GM23338 (cell line): ENCODE data around the gene C2. TPM values are rescaled to one million over a fixed set of nuclear protein-coding genes. Genes with fewer than 3 reads are reported as not detected.

Source experiments
- ATAC-seq: fragments of 200-7000 bp; cut with Tn5 transposase; 3 replicates; pipeline ENCODE4 v1.9.1; 2020
- DNase-seq: peaks from one replicate; pipeline ENCODE4 v3.0.0-alpha.2; 2015; ENCODE audit warnings: low spot score
- H2AFZ ChIP-seq: fragments of 200-600 bp; sonication (generic); 2 replicates; pipeline ENCODE4 v1.8.0; 2016; ENCODE audit warnings: antibody characterized with exemption, mild to moderate bottlenecking, moderate library complexity
- H3F3A ChIP-seq: fragments of 200-600 bp; sonication (generic); replicated peaks from 2 replicates; pipeline ENCODE4 v1.8.0; 2017; ENCODE audit warnings: antibody characterized with exemption, mixed run types, low read depth
- H3K27ac ChIP-seq: fragments of 200-600 bp; sonication (generic); 2 replicates; pipeline ENCODE4 v1.6.1; 2016; ENCODE audit warnings: low read depth
- H3K27me3 ChIP-seq: fragments of 200-600 bp; sonication (generic); 2 replicates; pipeline ENCODE4 v1.8.0; 2016; ENCODE audit warnings: mild to moderate bottlenecking, mixed run types, moderate library complexity; ENCODE audit not compliant: insufficient read depth
- H3K36me3 ChIP-seq: fragments of 200-600 bp; sonication (generic); 2 replicates; pipeline ENCODE4 v1.8.0; 2016; ENCODE audit warnings: mild to moderate bottlenecking; ENCODE audit not compliant: insufficient read depth
- H3K4me1 ChIP-seq: fragments of 200-600 bp; sonication (generic); 2 replicates; pipeline ENCODE4 v1.8.0; 2016; ENCODE audit warnings: mild to moderate bottlenecking, moderate library complexity; ENCODE audit not compliant: insufficient read depth
- H3K4me2 ChIP-seq: fragments of 200-600 bp; sonication (generic); 2 replicates; pipeline ENCODE4 v1.7.1; 2017; ENCODE audit warnings: mixed run types
- H3K4me3 ChIP-seq: fragments of 200-600 bp; sonication (generic); 2 replicates; pipeline ENCODE4 v1.6.1; 2016; ENCODE audit warnings: mixed run types
- H3K79me2 ChIP-seq: fragments of 200-600 bp; sonication (generic); replicated peaks from 2 replicates; pipeline ENCODE4 v1.8.0; 2017; ENCODE audit warnings: mild to moderate bottlenecking; ENCODE audit not compliant: insufficient read depth
- H3K9me2 ChIP-seq: fragments of 200-600 bp; sonication (generic); 2 replicates; pipeline ENCODE4 v1.8.0; 2017; ENCODE audit not compliant: insufficient read depth
- H4K20me1 ChIP-seq: fragments of 200-600 bp; sonication (generic); replicated peaks from 2 replicates; pipeline ENCODE4 v1.8.0; 2017; ENCODE audit warnings: mild to moderate bottlenecking; ENCODE audit not compliant: insufficient read depth
- H3K27ac Mint-ChIP-seq: 2 replicates; pipeline ENCODE4 v1.8.0; 2020; ENCODE audit warnings: inconsistent platforms, mild to moderate bottlenecking, moderate library complexity, mixed read lengths
- H3K27me3 Mint-ChIP-seq: 3 replicates; pipeline ENCODE4 v1.8.0; 2022; ENCODE audit warnings: low read depth, mild to moderate bottlenecking, moderate library complexity, mixed read lengths, inconsistent platforms; ENCODE audit not compliant: insufficient read depth, poor library complexity
- H3K36me3 Mint-ChIP-seq: 3 replicates; pipeline ENCODE4 v1.8.0; 2021; ENCODE audit warnings: low read depth, mild to moderate bottlenecking, inconsistent platforms, moderate library complexity, mixed read lengths
- H3K4me1 Mint-ChIP-seq: 3 replicates; pipeline ENCODE4 v1.8.0; 2020; ENCODE audit warnings: mild to moderate bottlenecking, inconsistent platforms, mixed read lengths
- H3K4me3 Mint-ChIP-seq: 3 replicates; pipeline ENCODE4 v1.8.0; 2021; ENCODE audit warnings: moderate library complexity, mild to moderate bottlenecking, inconsistent platforms, mixed read lengths
- H3K9me3 Mint-ChIP-seq: 3 replicates; pipeline ENCODE4 v1.8.0; 2020; ENCODE audit warnings: moderate library complexity, mild to moderate bottlenecking, inconsistent platforms, mixed read lengths
- CREB1 ChIP-seq: fragments of 250-450 bp; sonication (Bioruptor Pico); IDR thresholded peaks from 2 replicates; pipeline ENCODE4 v1.5.0; 2020; ENCODE audit warnings: low read depth, mild to moderate bottlenecking, moderate library complexity
- CTCF ChIP-seq, 2 experiments: fragments of 200-600 bp in 1 of 2; sonication (generic) in 1 of 2; conservative IDR thresholded peaks; 2 replicates each; pipeline versions ENCODE4 v1.5.1 to v1.6.1; 2016 to 2017; ENCODE audit warnings: antibody characterized with exemption in 2 of 2, low read depth in 2 of 2, mild to moderate bottlenecking in 2 of 2, moderate library complexity in 1 of 2
- ETS1 ChIP-seq: IDR thresholded peaks from 2 replicates; pipeline ENCODE4 v1.6.1; 2016; ENCODE audit warnings: antibody characterized with exemption
- EZH2 ChIP-seq: fragments of 200-600 bp; sonication (generic); IDR thresholded peaks from one replicate; pipeline ENCODE4 v1.8.0; 2017; ENCODE audit warnings: antibody characterized with exemption, mild to moderate bottlenecking, low read depth; ENCODE audit not compliant: unreplicated experiment
- EZH2phosphoT487 ChIP-seq: fragments of 200-600 bp; sonication (generic); IDR thresholded peaks from one replicate; pipeline ENCODE4 v1.8.1; 2018; ENCODE audit warnings: antibody characterized with exemption; ENCODE audit not compliant: unreplicated experiment
- JUNB ChIP-seq: IDR thresholded peaks from one replicate; pipeline ENCODE4 v1.6.1; 2016; ENCODE audit warnings: antibody characterized with exemption; ENCODE audit not compliant: unreplicated experiment
- NANOG ChIP-seq: IDR thresholded peaks from 2 replicates; pipeline ENCODE4 v1.6.1; 2016; ENCODE audit warnings: antibody characterized with exemption, borderline replicate concordance
- POLR2AphosphoS5 ChIP-seq: IDR thresholded peaks from 2 replicates; pipeline ENCODE4 v1.6.1; 2016; ENCODE audit warnings: antibody characterized with exemption, low read depth
- STAT1 ChIP-seq: IDR thresholded peaks from one replicate; pipeline ENCODE4 v1.6.1; 2016; ENCODE audit warnings: antibody characterized with exemption; ENCODE audit not compliant: unreplicated experiment
- ZNF114 ChIP-seq: fragments of 250-450 bp; sonication (Bioruptor Pico); IDR thresholded peaks from 2 replicates; pipeline ENCODE4 v1.5.0; 2020; ENCODE audit warnings: mild to moderate bottlenecking, moderate library complexity
- ZNF331 ChIP-seq: fragments of 250-450 bp; sonication (Bioruptor Pico); IDR thresholded peaks from 2 replicates; pipeline ENCODE4 v1.5.0; 2020; ENCODE audit warnings: low read depth, mild to moderate bottlenecking, moderate library complexity
- polyA plus RNA-seq: library from polyadenylated mRNA; unstranded; fragments of >200 nt; fragmentation: Nextera tagmentation; extraction: Ambion mirVana; gene quantifications from 2 replicates; pipeline ENCODE4 v1.2.1, GENCODE V29; 2016
- total RNA-seq: library from RNA; depleted of rRNA; stranded (reverse); fragments of >200 nt; shearing (Covaris generic); gene quantifications from 2 replicates; pipeline ENCODE4 v1.2.3, GENCODE V29; 2014
- TF ChIP-seq, protein P1 (sequence below): IDR thresholded peaks from one replicate; pipeline ENCODE4 v1.6.1; 2018; ENCODE audit warnings: antibody characterized with exemption; ENCODE audit not compliant: unreplicated experiment
- TF ChIP-seq, protein P2 (sequence below): fragments of 250-450 bp; sonication (Bioruptor Pico); IDR thresholded peaks from 2 replicates; pipeline ENCODE4 v1.5.0; 2020; ENCODE audit warnings: mild to moderate bottlenecking, moderate library complexity

C2 gene
- total and polyA plus RNA-seq, 2 experiments from 2014 or later: 0.16 to 1.7 TPM

GRCh38 chr6:31892821-31893220 is 34.7 kb upstream of the C2 start:
- H3K27ac Mint-ChIP-seq: no peak overlapping the region
- H3K4me2 ChIP-seq: no peak overlapping the region
- no peak overlapping the region for H2AFZ ChIP-seq
- no peak overlapping the region for H3K4me3 ChIP-seq
- H4K20me1 ChIP-seq: peaks cover 28% of the 10 kb centered on the region
- peaks cover 85% of the 10 kb centered on the region for H3K36me3 Mint-ChIP-seq
- no peak overlapping the region for H3K4me3 Mint-ChIP-seq
- H3K27me3 Mint-ChIP-seq: peaks cover 10% of the 10 kb centered on the region
- no peak for TF ChIP-seq EZH2
- TF ChIP-seq CTCF (conservative IDR thresholded peaks at IDR 0.05; ENCODE audit: low read depth in 2 of 2): no peak
- no peak for TF ChIP-seq POLR2AphosphoS5
- no peak for TF ChIP-seq EZH2phosphoT487
- TF ChIP-seq NANOG: no peak
- no peak for TF ChIP-seq ETS1
- TF ChIP-seq CREB1: no peak
- TF ChIP-seq ZNF331 (CRISPR knock-in tag): no peak
- no peak for TF ChIP-seq JUNB
- TF ChIP-seq, protein P1, sequence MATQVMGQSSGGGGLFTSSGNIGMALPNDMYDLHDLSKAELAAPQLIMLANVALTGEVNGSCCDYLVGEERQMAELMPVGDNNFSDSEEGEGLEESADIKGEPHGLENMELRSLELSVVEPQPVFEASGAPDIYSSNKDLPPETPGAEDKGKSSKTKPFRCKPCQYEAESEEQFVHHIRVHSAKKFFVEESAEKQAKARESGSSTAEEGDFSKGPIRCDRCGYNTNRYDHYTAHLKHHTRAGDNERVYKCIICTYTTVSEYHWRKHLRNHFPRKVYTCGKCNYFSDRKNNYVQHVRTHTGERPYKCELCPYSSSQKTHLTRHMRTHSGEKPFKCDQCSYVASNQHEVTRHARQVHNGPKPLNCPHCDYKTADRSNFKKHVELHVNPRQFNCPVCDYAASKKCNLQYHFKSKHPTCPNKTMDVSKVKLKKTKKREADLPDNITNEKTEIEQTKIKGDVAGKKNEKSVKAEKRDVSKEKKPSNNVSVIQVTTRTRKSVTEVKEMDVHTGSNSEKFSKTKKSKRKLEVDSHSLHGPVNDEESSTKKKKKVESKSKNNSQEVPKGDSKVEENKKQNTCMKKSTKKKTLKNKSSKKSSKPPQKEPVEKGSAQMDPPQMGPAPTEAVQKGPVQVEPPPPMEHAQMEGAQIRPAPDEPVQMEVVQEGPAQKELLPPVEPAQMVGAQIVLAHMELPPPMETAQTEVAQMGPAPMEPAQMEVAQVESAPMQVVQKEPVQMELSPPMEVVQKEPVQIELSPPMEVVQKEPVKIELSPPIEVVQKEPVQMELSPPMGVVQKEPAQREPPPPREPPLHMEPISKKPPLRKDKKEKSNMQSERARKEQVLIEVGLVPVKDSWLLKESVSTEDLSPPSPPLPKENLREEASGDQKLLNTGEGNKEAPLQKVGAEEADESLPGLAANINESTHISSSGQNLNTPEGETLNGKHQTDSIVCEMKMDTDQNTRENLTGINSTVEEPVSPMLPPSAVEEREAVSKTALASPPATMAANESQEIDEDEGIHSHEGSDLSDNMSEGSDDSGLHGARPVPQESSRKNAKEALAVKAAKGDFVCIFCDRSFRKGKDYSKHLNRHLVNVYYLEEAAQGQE: no peak
- TF ChIP-seq STAT1: no peak
- TF ChIP-seq, protein P2, sequence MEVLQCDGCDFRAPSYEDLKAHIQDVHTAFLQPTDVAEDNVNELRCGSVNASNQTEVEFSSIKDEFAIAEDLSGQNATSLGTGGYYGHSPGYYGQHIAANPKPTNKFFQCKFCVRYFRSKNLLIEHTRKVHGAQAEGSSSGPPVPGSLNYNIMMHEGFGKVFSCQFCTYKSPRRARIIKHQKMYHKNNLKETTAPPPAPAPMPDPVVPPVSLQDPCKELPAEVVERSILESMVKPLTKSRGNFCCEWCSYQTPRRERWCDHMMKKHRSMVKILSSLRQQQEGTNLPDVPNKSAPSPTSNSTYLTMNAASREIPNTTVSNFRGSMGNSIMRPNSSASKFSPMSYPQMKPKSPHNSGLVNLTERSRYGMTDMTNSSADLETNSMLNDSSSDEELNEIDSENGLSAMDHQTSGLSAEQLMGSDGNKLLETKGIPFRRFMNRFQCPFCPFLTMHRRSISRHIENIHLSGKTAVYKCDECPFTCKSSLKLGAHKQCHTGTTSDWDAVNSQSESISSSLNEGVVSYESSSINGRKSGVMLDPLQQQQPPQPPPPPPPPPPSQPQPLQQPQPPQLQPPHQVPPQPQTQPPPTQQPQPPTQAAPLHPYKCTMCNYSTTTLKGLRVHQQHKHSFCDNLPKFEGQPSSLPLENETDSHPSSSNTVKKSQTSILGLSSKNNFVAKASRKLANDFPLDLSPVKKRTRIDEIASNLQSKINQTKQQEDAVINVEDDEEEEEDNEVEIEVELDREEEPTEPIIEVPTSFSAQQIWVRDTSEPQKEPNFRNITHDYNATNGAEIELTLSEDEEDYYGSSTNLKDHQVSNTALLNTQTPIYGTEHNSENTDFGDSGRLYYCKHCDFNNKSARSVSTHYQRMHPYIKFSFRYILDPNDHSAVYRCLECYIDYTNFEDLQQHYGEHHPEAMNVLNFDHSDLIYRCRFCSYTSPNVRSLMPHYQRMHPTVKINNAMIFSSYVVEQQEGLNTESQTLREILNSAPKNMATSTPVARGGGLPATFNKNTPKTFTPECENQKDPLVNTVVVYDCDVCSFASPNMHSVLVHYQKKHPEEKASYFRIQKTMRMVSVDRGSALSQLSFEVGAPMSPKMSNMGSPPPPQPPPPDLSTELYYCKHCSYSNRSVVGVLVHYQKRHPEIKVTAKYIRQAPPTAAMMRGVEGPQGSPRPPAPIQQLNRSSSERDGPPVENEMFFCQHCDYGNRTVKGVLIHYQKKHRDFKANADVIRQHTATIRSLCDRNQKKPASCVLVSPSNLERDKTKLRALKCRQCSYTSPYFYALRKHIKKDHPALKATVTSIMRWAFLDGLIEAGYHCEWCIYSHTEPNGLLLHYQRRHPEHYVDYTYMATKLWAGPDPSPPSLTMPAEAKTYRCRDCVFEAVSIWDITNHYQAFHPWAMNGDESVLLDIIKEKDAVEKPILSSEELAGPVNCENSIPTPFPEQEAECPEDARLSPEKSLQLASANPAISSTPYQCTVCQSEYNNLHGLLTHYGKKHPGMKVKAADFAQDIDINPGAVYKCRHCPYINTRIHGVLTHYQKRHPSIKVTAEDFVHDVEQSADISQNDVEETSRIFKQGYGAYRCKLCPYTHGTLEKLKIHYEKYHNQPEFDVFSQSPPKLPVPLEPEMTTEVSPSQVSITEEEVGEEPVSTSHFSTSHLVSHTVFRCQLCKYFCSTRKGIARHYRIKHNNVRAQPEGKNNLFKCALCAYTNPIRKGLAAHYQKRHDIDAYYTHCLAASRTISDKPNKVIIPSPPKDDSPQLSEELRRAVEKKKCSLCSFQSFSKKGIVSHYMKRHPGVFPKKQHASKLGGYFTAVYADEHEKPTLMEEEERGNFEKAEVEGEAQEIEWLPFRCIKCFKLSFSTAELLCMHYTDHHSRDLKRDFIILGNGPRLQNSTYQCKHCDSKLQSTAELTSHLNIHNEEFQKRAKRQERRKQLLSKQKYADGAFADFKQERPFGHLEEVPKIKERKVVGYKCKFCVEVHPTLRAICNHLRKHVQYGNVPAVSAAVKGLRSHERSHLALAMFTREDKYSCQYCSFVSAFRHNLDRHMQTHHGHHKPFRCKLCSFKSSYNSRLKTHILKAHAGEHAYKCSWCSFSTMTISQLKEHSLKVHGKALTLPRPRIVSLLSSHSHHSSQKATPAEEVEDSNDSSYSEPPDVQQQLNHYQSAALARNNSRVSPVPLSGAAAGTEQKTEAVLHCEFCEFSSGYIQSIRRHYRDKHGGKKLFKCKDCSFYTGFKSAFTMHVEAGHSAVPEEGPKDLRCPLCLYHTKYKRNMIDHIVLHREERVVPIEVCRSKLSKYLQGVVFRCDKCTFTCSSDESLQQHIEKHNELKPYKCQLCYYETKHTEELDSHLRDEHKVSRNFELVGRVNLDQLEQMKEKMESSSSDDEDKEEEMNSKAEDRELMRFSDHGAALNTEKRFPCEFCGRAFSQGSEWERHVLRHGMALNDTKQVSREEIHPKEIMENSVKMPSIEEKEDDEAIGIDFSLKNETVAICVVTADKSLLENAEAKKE (CRISPR knock-in tag): no peak
- no peak for TF ChIP-seq ZNF114
- H3K36me3 ChIP-seq: peaks cover 41% of the 10 kb centered on the region
- peaks cover 4% of the 10 kb centered on the region; the same call in 1 of the 2 replicates for H3K4me1 ChIP-seq
- H3F3A ChIP-seq: peaks cover 17% of the 10 kb centered on the region; the same call in 1 of the 2 replicates
- H3K4me1 Mint-ChIP-seq: peaks cover 7% of the 10 kb centered on the region
- H3K27ac ChIP-seq: no peak overlapping the region
- DNase-seq (no peak), ATAC-seq (no peak)
- no peaks in the 10 kb centered on the region for H3K9me3 Mint-ChIP-seq
- H3K79me2 ChIP-seq: peaks cover 15% of the 10 kb centered on the region; the same call in 1 of the 2 replicates
- H3K9me2 ChIP-seq: no peaks in the 10 kb centered on the region
- H3K27me3 ChIP-seq: no peaks in the 10 kb centered on the region
